Panc1 (cell line): Measurements from ENCODE around the gene EFCAB11. TPM values are rescaled to one million over a fixed set of nuclear protein-coding genes. Genes with fewer than 3 reads are reported as not detected.
A peak's percentile ranks its signal among the peaks of the same experiment; 100 is the strongest.

Experiments used
- ATAC-seq: fragments of 200-7000 bp; cut with Tn5 transposase; 2 replicates; pipeline ENCODE4 v1.9.1; 2020; ENCODE audit warnings: mild to moderate bottlenecking, moderate library complexity
- BruUV-seq: library from RNA; stranded (reverse); fragments of 400-500 nt; replicated peaks from 2 replicates; lab custom pipeline; 2021; lab: Mats Ljungman, UMichigan
- CTCF ChIA-PET: fragments of 300-600 bp; sonication (Branson Sonifier 250); formaldehyde crosslinking; loops from one replicate; lab custom pipeline; 2022; ENCODE audit warnings: antibody characterized with exemption; lab: Charles Lee
- POLR2A ChIA-PET: fragments of 300-600 bp; sonication (Branson Sonifier 250); formaldehyde crosslinking; loops from one replicate; lab custom pipeline; 2022; ENCODE audit warnings: antibody characterized with exemption; lab: Charles Lee
- DNase-seq: peaks from one replicate; pipeline ENCODE4 v3.0.0-alpha.2; 2010; ENCODE audit warnings: low read depth, low spot score
- H3K27ac ChIP-seq: 2 replicates; pipeline ENCODE4 v1.5.1; 2011; ENCODE audit warnings: mild to moderate bottlenecking, low read length, inconsistent platforms
- H3K27me3 ChIP-seq: fragments of 200-500 bp; sonication (Bioruptor generic); 2 replicates; pipeline ENCODE4 v1.6.0; 2014; ENCODE audit warnings: low read length, inconsistent platforms; ENCODE audit not compliant: control insufficient read depth, insufficient read depth
- H3K36me3 ChIP-seq: fragments of 200-500 bp; sonication (Bioruptor generic); 2 replicates; pipeline ENCODE4 v1.5.1; 2014; ENCODE audit warnings: inconsistent platforms, mild to moderate bottlenecking, low read length, moderate library complexity; ENCODE audit not compliant: control insufficient read depth, insufficient read depth
- H3K4me1 ChIP-seq: 2 replicates; pipeline ENCODE4 v1.5.1; 2011; ENCODE audit warnings: inconsistent platforms, mild to moderate bottlenecking, low read length, moderate library complexity; ENCODE audit not compliant: control insufficient read depth, insufficient read depth
- H3K4me3 ChIP-seq, 2 experiments: 2 replicates each; pipeline ENCODE4 v1.5.1; 2011 to 2012; ENCODE audit warnings: low read depth in 2 of 2, low read length in 2 of 2, mild to moderate bottlenecking in 2 of 2, inconsistent platforms in 1 of 2, moderate library complexity in 1 of 2
- H3K9me3 ChIP-seq: fragments of 200-500 bp; sonication (Bioruptor generic); 2 replicates; pipeline ENCODE4 v1.5.1; 2014; ENCODE audit warnings: low read depth, mild to moderate bottlenecking, inconsistent platforms, low read length, moderate library complexity; ENCODE audit not compliant: control insufficient read depth, insufficient read depth
- POLR2AphosphoS5 ChIP-seq: IDR thresholded peaks from 2 replicates; pipeline ENCODE4 v1.6.1; 2012; ENCODE audit warnings: mild to moderate bottlenecking, low read depth, low read length, moderate library complexity
- SIN3A ChIP-seq: IDR thresholded peaks from 2 replicates; pipeline ENCODE4 v1.6.1; 2012; ENCODE audit warnings: low read depth, mild to moderate bottlenecking, low read length, moderate library complexity, borderline replicate concordance; ENCODE audit not compliant: insufficient read depth
- TCF7L2 ChIP-seq: IDR thresholded peaks from 2 replicates; pipeline ENCODE4 v1.6.1; 2011; ENCODE audit warnings: mild to moderate bottlenecking, low read depth, low read length, inconsistent platforms
- in situ Hi-C: cut with HindIII; loops from 2 replicates; pipeline ENCODE4 v1.10.0; 2016; ENCODE audit warnings: low sequenced_read_pairs, low pct_unique_long_range_greater_than_20kb
- intact Hi-C: fragments of 100-400 bp; cut with micrococcal nuclease; formaldehyde crosslinking; loops from one replicate; pipeline ENCODE4 v1.10.0; 2022; ENCODE audit not compliant: unreplicated experiment
- total RNA-seq: library from RNA; stranded (reverse); gene quantifications from one replicate; pipeline ENCODE4 v1.2.1, GENCODE V29; 2021; ENCODE audit not compliant: unreplicated experiment
- TF ChIP-seq, protein P1 (sequence below), 2 experiments: IDR thresholded peaks; 2 replicates each; pipeline ENCODE4 v1.6.1; 2011 to 2012; ENCODE audit warnings: low read depth in 2 of 2, control low read depth in 1 of 2, low read length in 1 of 2, mild to moderate bottlenecking in 1 of 2, moderate library complexity in 1 of 2; ENCODE audit not compliant: insufficient read depth in 1 of 2
- TF ChIP-seq, protein P2 (sequence below): fragments of 450-650 bp; IDR thresholded peaks from 2 replicates; pipeline ENCODE4 v1.5.1; 2017; ENCODE audit warnings: mild to moderate bottlenecking

EFCAB11 gene
- total RNA-seq, 1 experiment from 2014 or later = 12.3 TPM

DNA sequence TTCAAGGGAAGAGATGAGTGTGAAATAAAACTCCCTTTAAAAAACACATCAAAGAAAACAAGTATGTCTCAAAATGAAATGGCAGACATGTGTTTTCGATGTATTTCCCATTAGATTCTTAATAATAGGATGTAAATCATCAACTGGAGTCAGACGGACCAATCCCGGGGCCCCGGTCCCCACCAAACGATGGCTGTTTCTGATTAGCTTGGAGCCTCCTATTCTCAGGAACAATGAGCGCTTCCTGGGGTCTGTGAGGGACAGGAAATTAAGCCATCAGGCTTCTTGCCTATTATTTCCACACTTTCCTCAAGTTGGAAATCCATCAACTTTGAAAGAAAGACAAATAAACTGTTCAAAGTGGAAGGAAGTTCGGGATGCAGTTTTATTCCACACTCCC, 179.4 kb downstream of the EFCAB11 start:
- no peak overlapping the region for H3K4me3 ChIP-seq
- no peaks in the 10 kb centered on the region for H3K9me3 ChIP-seq
- DNase-seq (no peak), ATAC-seq (no peak)
- BruUV-seq = no TSS peak
- H3K27me3 ChIP-seq = no peaks in the 10 kb centered on the region
- ChIA-PET POLR2A (no interaction called here), CTCF (no interaction called here)
- intact Hi-C loops = no loop called here
- TF ChIP-seq TCF7L2 (no peak), POLR2AphosphoS5 (no peak), SIN3A (no peak)
- TF ChIP-seq, protein P1, sequence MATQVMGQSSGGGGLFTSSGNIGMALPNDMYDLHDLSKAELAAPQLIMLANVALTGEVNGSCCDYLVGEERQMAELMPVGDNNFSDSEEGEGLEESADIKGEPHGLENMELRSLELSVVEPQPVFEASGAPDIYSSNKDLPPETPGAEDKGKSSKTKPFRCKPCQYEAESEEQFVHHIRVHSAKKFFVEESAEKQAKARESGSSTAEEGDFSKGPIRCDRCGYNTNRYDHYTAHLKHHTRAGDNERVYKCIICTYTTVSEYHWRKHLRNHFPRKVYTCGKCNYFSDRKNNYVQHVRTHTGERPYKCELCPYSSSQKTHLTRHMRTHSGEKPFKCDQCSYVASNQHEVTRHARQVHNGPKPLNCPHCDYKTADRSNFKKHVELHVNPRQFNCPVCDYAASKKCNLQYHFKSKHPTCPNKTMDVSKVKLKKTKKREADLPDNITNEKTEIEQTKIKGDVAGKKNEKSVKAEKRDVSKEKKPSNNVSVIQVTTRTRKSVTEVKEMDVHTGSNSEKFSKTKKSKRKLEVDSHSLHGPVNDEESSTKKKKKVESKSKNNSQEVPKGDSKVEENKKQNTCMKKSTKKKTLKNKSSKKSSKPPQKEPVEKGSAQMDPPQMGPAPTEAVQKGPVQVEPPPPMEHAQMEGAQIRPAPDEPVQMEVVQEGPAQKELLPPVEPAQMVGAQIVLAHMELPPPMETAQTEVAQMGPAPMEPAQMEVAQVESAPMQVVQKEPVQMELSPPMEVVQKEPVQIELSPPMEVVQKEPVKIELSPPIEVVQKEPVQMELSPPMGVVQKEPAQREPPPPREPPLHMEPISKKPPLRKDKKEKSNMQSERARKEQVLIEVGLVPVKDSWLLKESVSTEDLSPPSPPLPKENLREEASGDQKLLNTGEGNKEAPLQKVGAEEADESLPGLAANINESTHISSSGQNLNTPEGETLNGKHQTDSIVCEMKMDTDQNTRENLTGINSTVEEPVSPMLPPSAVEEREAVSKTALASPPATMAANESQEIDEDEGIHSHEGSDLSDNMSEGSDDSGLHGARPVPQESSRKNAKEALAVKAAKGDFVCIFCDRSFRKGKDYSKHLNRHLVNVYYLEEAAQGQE (IDR thresholded peaks at IDR 0.05; ENCODE audit: insufficient read depth in 1 of 2, low read depth in 2 of 2, low read length in 1 of 2) = no peak
- TF ChIP-seq, protein P2, sequence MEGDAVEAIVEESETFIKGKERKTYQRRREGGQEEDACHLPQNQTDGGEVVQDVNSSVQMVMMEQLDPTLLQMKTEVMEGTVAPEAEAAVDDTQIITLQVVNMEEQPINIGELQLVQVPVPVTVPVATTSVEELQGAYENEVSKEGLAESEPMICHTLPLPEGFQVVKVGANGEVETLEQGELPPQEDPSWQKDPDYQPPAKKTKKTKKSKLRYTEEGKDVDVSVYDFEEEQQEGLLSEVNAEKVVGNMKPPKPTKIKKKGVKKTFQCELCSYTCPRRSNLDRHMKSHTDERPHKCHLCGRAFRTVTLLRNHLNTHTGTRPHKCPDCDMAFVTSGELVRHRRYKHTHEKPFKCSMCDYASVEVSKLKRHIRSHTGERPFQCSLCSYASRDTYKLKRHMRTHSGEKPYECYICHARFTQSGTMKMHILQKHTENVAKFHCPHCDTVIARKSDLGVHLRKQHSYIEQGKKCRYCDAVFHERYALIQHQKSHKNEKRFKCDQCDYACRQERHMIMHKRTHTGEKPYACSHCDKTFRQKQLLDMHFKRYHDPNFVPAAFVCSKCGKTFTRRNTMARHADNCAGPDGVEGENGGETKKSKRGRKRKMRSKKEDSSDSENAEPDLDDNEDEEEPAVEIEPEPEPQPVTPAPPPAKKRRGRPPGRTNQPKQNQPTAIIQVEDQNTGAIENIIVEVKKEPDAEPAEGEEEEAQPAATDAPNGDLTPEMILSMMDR = no peak
- H3K27ac ChIP-seq = no peak overlapping the region
- no peaks in the 10 kb centered on the region for H3K36me3 ChIP-seq
- no peaks in the 10 kb centered on the region for H3K4me1 ChIP-seq
- in situ Hi-C loops = no loop called here

DNA sequence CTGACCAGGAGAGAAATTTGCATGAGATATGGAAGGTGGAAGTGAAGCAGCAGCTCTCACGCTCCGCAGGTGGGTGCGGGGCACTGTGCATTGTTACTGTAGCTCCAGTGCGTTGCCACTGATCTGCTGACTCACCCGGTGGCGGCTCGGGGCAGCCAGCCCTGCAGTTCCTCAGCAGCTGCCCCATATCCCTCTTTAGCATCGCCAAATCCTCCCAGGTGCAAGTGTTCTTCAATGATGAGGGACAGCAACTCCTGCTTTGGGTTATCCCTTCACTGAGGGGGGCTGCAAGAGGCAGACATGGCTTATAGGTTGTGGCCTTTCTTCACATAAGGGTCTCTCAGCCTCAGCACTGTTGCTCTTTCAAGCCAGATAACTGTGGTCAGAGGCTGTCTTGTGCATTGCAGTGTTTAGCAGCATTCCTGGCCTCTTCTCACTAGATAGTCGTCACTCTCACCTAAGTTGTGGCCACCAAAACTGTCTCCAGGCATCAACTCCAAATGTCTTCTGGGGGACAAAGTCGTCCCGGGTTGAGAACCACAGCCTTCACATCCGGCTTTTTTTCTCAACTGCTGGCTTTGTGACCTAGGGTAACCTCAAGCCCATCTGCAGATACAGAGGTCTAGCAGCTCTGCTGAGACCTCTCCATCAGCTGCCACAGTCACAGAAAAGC, 180.8 kb downstream of the EFCAB11 start:
- CTCF ChIA-PET = no interaction called here
- Histone ChIP-seq H3K36me3 (no peaks in the 10 kb centered on the region), H3K4me3 (no peak overlapping the region), H3K27me3 (no peaks in the 10 kb centered on the region), H3K4me1 (no peaks in the 10 kb centered on the region), H3K9me3 (no peaks in the 10 kb centered on the region), H3K27ac (no peak overlapping the region)
- DNase-seq (no peak), ATAC-seq (peak; percentile 75)
- TF ChIP-seq SIN3A = no peak
- TF ChIP-seq, protein P2 = no peak
- no peak for TF ChIP-seq TCF7L2
- TF ChIP-seq, protein P1 (IDR thresholded peaks at IDR 0.05; ENCODE audit: insufficient read depth in 1 of 2, low read depth in 2 of 2, low read length in 1 of 2) = no peak
- no peak for TF ChIP-seq POLR2AphosphoS5
- in situ Hi-C loops = no loop called here
- POLR2A ChIA-PET = no interaction called here
- intact Hi-C loops = no loop called here
- BruUV-seq = no TSS peak
